ENCODE results near the gene CCDC146. TPM values are rescaled to one million over a fixed set of nuclear protein-coding genes. Genes with fewer than 3 reads are reported as not detected.

Gene CCDC146
- polyA plus RNA-seq, 1 of the 3 experiments (the other 2 are of a cell fraction): 2.7 TPM

DNA sequence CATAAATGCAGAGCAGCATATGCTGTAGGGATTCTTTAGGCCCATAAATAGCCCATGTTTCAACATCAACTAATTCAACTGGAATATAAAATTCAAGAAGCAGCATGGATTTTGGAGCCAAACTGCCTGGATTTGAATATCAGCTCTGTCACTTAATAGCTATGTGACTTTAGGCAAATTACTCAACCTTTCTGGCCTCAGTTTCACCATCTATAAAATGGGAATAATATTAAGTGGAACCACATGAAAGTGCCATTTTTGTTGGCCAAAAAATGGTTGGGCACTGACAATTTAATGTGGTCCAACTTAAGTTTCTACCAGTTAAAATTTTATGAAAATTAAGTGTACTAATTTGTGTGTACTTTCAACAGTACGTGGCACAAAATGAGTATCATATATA, 195.6 kb downstream of the CCDC146 start:
- 87% methylated on average over 1 of the region's 1 CpG for WGBS (ENCODE audit: low lambda C conversion rate)
- no peaks in the 10 kb centered on the region for H3F3A ChIP-seq (replicated peaks; ENCODE audit: insufficient read depth)
- CTCF ChIA-PET: interaction anchor here (1.2 to 1.4 kb wide), 2 partner anchors 14 to 31 kb away, joined by 3 to 4 read pairs; no protein-coding TSS in a partner anchor

More for the DNA sequence above, 195.6 kb downstream of the CCDC146 start:
- H3K4me2 ChIP-seq: no peak overlapping the region
- H3K9me2 ChIP-seq: no peaks in the 10 kb centered on the region
- H3K27ac ChIP-seq (ENCODE audit: low read depth in 2 of 2, low read length in 1 of 2): no peak overlapping the region
- H3K9me3 ChIP-seq: no peaks in the 10 kb centered on the region
- POLR2A ChIA-PET: no interaction called here
- H3K79me2 ChIP-seq (ENCODE audit: insufficient read depth): no peaks in the 10 kb centered on the region
- H3K9ac ChIP-seq: no peak overlapping the region
- no peaks in the 10 kb centered on the region for H4K20me1 ChIP-seq (ENCODE audit: insufficient read depth)
- no peak for DNase-seq
- TF ChIP-seq, protein P1, sequence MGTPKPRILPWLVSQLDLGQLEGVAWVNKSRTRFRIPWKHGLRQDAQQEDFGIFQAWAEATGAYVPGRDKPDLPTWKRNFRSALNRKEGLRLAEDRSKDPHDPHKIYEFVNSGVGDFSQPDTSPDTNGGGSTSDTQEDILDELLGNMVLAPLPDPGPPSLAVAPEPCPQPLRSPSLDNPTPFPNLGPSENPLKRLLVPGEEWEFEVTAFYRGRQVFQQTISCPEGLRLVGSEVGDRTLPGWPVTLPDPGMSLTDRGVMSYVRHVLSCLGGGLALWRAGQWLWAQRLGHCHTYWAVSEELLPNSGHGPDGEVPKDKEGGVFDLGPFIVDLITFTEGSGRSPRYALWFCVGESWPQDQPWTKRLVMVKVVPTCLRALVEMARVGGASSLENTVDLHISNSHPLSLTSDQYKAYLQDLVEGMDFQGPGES (IDR thresholded peaks at IDR 0.05; ENCODE audit: low read depth, low read length): no peak
- no peak for TF ChIP-seq FOSL2 (IDR thresholded peaks at IDR 0.05; ENCODE audit: borderline replicate concordance, low read depth)
- no peak for TF ChIP-seq POLR2AphosphoS5 (IDR thresholded peaks at IDR 0.05; ENCODE audit: low read depth, low read length)
- TF ChIP-seq, protein P2, sequence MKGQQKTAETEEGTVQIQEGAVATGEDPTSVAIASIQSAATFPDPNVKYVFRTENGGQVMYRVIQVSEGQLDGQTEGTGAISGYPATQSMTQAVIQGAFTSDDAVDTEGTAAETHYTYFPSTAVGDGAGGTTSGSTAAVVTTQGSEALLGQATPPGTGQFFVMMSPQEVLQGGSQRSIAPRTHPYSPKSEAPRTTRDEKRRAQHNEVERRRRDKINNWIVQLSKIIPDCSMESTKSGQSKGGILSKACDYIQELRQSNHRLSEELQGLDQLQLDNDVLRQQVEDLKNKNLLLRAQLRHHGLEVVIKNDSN (IDR thresholded peaks at IDR 0.05; ENCODE audit: borderline replicate concordance, low read depth): no peak
- TF ChIP-seq MEF2A (IDR thresholded peaks at IDR 0.05; ENCODE audit: borderline replicate concordance, low read depth): no peak
- TF ChIP-seq CHD2 (IDR thresholded peaks at IDR 0.05; ENCODE audit: low read length, partially characterized antibody): no peak
- no peak for TF ChIP-seq SMC3 (IDR thresholded peaks at IDR 0.05; ENCODE audit: low read depth, low read length)
- no peak for TF ChIP-seq NFIC (IDR thresholded peaks at IDR 0.05; ENCODE audit: borderline replicate concordance)
- TF ChIP-seq RAD21 (IDR thresholded peaks at IDR 0.05; ENCODE audit: low read length): no peak
- TF ChIP-seq MXI1 (IDR thresholded peaks at IDR 0.05; ENCODE audit: low read depth, low read length): no peak
- TF ChIP-seq TCF12 (IDR thresholded peaks at IDR 0.05): no peak
- no peak for TF ChIP-seq EP300 (IDR thresholded peaks at IDR 0.05; ENCODE audit: borderline replicate concordance in 1 of 2, low read depth in 1 of 2, low read length in 1 of 2)
- TF ChIP-seq, protein P3, sequence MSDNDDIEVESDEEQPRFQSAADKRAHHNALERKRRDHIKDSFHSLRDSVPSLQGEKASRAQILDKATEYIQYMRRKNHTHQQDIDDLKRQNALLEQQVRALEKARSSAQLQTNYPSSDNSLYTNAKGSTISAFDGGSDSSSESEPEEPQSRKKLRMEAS (IDR thresholded peaks at IDR 0.05; ENCODE audit: low read depth): no peak
- TF ChIP-seq, protein P4, sequence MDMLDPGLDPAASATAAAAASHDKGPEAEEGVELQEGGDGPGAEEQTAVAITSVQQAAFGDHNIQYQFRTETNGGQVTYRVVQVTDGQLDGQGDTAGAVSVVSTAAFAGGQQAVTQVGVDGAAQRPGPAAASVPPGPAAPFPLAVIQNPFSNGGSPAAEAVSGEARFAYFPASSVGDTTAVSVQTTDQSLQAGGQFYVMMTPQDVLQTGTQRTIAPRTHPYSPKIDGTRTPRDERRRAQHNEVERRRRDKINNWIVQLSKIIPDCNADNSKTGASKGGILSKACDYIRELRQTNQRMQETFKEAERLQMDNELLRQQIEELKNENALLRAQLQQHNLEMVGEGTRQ (IDR thresholded peaks at IDR 0.05; ENCODE audit: borderline replicate concordance, low read depth, low read length): no peak
- no peak for TF ChIP-seq GATA2 (CRISPR knock-in tag; IDR thresholded peaks at IDR 0.05)
- TF ChIP-seq, protein P5, sequence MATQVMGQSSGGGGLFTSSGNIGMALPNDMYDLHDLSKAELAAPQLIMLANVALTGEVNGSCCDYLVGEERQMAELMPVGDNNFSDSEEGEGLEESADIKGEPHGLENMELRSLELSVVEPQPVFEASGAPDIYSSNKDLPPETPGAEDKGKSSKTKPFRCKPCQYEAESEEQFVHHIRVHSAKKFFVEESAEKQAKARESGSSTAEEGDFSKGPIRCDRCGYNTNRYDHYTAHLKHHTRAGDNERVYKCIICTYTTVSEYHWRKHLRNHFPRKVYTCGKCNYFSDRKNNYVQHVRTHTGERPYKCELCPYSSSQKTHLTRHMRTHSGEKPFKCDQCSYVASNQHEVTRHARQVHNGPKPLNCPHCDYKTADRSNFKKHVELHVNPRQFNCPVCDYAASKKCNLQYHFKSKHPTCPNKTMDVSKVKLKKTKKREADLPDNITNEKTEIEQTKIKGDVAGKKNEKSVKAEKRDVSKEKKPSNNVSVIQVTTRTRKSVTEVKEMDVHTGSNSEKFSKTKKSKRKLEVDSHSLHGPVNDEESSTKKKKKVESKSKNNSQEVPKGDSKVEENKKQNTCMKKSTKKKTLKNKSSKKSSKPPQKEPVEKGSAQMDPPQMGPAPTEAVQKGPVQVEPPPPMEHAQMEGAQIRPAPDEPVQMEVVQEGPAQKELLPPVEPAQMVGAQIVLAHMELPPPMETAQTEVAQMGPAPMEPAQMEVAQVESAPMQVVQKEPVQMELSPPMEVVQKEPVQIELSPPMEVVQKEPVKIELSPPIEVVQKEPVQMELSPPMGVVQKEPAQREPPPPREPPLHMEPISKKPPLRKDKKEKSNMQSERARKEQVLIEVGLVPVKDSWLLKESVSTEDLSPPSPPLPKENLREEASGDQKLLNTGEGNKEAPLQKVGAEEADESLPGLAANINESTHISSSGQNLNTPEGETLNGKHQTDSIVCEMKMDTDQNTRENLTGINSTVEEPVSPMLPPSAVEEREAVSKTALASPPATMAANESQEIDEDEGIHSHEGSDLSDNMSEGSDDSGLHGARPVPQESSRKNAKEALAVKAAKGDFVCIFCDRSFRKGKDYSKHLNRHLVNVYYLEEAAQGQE (IDR thresholded peaks at IDR 0.05; ENCODE audit: low read depth, low read length): no peak
- TF ChIP-seq EZH2phosphoT487 (IDR thresholded peaks at IDR 0.05; ENCODE audit: borderline replicate concordance, low read depth): no peak
- H3K4me3 ChIP-seq (ENCODE audit: low read depth in 2 of 2, low read length in 1 of 2): no peak overlapping the region
- H3K4me1 ChIP-seq (ENCODE audit: control insufficient read depth in 1 of 2, insufficient read depth in 2 of 2, low read depth in 1 of 2, low read length in 1 of 2): peaks cover 0 to 6% of the 10 kb centered on the region in 2 experiments; a peak in 1 of 4 replicates
- peaks cover 0 to 9% of the 10 kb centered on the region in 2 experiments for H3K36me3 ChIP-seq (replicated peaks in 1 of 2; ENCODE audit: control insufficient read depth in 1 of 2, insufficient read depth in 2 of 2, low read length in 1 of 2)
- H3K27me3 ChIP-seq (ENCODE audit: insufficient read depth): no peaks in the 10 kb centered on the region
- H2AFZ ChIP-seq (ENCODE audit: low read depth): no peak overlapping the region
